GM18873 (cell line): Measurements from ENCODE around the gene SLC44A2.

Source experiments
- ATAC-seq: cut with Tn5 transposase; IDR thresholded peaks from one replicate; pipeline ENCODE4 v1.9.1; 2021; ENCODE audit warnings: mild to moderate bottlenecking, moderate library complexity, moderate number of reproducible peaks; ENCODE audit not compliant: unreplicated experiment, low FRiP score

The SLC44A2 gene

DNA sequence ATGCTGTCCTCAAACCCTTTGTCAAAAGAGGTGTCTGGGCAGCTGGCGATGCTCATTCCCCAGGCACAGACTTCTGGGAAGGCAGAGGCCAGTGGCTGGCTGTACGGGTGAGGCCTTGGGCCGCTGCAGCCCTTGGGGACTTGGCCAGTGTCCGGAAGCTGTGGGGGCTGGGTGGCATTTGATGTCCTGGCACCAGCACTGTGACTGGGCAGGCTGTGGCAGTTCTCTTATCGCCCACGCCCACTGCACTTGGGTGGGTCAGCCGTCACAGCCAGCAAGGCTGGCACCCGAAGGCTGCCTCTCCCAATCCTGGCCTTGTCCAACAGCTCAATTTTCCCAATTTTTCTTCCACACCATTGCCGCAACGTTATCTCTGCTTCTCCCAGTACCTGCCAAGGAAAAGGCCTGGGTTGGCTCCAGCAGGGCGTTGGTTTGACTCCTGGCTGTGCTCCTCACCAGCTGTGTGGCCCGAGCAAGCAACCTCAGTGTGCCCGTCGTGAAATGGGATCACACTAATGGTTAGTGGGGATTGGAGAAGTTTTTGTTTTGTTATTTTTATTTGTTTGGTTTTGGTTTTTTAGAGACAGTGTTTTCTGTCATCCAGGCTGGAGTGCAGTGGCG, 12.7 kb upstream of the SLC44A2 start:
- no peak for ATAC-seq

DNA sequence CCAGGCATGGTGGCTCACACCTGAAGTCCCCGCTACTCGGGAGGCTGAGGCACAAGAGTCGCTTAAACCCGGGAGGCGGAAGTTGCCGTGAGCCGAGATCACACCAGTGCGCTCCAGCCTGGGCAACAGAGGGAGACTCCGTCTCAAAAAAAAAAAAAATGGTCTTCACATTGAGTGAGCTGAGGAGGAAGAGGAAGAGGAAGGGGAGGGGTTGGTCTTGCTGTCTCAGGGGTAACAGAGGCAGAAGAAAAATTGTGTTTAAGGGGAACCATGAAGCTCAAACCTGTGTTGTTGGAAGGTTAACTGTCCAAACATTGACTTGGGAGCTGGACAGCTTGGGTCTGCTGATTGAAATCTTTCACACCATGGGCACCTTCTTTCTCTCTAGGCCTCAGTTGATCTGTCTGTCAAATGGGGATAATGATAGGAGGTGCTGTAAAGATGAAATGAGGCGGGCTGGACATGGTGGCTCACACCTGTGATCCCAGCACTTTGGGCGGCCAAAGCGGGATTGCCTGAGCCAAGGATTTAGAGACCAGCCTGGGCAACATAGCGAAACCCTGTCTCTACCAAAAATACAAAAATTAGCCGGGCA, 9.8 kb upstream of the SLC44A2 start:
- no peak for ATAC-seq

DNA sequence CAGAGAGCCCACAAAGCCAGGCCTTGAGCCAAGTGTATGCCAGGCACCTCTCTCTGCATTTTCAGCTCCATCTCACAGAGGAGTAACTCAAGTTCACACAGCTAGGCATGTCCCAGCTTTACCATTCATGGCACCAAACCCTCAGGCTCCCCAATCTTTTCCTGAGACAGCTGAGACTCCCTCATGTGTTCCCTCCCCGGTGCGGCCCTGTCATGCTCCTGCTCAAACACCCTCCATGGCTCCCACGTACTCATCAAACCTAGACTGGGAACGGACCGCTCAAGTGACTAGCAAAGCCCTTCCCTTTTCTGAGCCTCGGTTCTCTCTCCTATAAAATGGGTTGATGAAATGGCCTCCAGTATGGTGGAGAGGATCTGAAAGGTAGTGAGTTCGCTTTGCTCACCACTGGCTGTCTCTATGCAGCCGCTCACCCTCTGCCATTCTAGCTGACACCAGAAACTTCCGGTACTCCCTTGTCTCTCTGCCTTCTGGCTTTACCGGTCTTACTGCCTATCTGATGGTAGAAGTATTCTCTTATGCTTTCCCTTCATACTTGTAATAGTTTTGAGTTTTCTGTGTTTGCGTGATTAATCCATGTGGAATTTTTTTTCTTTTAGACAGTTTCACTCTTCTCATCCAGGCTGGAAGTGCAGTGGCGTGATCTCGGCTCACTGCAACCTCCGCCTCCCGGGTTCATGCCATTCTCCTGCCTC, 7.8 kb upstream of the SLC44A2 start:
- no peak for ATAC-seq

DNA sequence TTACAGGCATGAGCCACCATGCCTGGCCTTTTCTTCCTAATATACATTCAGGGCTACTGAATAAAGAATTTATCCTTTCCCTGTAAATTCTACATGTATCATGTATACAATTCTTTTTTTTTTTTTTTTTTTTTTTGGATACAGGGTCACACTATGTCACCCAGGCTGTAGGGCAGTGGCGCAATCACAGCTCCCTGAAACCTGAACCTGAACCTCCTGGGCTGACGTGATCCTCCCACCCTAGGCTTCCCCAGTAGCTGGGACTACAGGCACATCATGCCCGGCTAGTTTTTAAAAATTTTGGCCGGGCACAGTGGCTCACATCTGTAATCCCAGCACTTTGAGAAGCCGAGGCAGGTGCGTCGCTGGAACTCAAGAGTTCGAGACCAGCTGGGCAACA, 6.5 kb upstream of the SLC44A2 start:
- no peak for ATAC-seq

DNA sequence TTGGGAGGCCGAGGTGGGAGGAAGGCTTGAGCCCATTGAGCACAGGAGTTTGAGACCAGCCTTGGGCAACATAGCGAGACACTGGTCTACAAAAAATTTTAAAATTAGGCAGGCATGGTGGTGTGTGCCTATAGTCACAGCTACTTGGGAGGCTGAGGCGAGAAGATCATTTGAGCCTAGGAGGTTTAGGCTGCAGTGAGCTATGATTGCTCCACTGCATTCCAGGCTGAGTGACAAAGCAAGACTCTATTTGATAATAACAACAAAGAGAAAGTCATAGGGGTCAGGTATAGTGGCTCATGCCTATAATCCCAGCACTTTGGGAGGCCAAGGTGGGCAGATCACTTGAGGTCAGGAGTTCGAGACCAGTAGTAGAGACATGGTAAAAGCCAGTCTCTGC, 4.6 kb upstream of the SLC44A2 start:
- ATAC-seq, result no peak

DNA sequence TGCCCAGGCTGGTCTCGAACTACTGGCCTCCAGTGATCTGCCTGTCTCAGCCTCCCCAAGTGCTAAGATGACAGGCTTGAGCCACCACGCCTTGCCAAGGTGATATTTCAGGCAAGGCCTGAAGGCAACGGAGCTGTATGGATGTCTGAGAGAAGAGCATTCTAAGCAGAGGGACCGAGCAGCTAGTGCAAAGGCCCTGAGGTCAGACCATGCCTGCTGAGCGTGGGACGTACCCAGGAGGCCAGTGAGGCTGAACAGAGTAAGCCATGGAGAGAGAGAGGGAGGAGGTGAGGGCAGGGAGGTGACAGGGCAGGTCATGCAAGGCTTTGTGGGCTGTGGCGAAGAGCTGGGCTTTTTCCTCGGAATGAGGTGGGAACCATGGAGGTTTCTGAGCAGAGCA, 3.4 kb upstream of the SLC44A2 start:
- no peak for ATAC-seq

DNA sequence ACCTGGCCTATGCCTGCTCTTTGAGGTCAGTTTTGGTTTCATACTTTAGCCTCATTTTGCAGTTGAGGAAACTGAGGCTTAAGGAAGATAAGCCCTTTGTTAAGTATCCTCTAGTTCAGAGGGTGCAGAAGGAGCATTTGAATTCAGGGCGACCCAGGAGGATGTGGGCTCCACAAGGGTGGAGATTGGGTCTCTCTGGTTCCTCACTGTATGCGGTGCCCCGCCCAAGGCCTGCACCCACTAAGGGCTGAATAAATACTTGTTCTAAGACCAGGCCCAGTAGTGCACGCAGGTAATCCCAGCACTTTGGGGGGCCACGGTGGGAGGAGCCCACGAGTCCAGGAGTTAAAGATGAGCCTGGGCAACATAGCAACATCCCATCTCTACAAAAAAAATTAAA, 768 bp upstream of the SLC44A2 start:
- ATAC-seq, result no peak

DNA sequence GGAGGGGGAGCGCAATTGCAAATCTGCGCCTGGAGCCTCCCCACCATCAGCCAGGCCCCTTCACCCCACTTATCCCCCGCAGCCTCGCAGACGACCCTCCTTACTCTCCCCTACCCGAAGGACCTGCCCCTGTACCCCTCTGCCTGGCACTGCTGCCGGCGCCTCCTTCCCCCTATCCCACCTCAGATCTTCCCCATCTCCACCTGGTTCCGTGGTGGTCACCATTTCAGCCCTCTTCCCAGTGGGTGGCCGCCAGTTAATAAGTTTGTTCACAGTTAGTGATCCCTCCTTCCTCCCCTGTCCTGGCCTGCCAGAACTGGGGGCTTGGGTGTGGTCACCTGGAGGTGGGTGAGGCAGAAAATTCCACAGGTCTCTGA, 397 bp downstream of the SLC44A2 start:
- no peak for ATAC-seq

DNA sequence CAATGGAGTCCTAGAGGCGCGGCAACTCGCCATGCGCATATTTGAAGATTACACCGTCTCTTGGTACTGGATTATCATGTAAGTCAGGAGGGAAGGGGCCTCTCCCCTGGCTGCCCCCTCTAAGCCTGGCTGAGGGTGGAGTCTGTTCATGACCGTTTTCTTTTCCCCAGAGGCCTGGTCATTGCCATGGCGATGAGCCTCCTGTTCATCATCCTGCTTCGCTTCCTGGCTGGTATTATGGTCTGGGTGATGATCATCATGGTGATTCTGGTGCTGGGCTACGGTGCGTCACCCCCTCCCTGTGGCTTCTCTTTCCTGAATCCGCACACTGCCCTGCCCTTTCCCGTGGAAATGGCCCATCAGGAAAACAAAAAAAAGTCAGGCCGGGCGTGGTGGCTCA, 6.5 kb downstream of the SLC44A2 start:
- ATAC-seq, result no peak

DNA sequence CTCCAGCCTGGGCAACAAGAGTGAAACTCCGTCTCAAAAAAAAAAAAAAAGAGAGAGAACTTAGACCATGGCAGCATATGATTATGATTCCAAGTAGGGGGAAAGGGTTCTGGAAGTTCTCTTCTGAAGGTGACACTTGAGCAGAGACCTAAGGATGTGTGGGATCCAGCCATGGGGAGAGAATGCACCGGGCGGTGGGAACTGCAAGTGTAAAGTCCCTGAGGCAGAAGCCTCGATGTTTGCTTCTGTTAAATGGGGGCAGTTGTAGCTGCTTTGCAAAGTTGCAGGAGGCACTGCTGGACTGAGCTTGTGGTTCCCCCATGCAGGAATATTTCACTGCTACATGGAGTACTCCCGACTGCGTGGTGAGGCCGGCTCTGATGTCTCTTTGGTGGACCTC, 9.1 kb downstream of the SLC44A2 start:
- no peak for ATAC-seq

DNA sequence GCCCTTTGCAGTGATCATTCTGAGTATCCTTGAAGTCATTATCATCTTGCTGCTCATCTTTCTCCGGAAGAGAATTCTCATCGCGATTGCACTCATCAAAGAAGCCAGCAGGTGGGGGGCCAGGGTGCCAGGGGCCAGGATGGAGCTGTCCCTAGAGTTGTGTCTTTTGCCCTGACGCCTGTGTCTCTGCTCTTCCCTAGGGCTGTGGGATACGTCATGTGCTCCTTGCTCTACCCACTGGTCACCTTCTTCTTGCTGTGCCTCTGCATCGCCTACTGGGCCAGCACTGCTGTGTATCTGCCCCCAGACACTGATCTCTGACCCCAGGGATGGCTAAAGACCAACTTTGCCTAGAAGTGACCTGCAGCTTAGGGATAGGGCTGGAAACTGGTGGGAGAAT, 9.6 kb downstream of the SLC44A2 start:
- no peak for ATAC-seq

DNA sequence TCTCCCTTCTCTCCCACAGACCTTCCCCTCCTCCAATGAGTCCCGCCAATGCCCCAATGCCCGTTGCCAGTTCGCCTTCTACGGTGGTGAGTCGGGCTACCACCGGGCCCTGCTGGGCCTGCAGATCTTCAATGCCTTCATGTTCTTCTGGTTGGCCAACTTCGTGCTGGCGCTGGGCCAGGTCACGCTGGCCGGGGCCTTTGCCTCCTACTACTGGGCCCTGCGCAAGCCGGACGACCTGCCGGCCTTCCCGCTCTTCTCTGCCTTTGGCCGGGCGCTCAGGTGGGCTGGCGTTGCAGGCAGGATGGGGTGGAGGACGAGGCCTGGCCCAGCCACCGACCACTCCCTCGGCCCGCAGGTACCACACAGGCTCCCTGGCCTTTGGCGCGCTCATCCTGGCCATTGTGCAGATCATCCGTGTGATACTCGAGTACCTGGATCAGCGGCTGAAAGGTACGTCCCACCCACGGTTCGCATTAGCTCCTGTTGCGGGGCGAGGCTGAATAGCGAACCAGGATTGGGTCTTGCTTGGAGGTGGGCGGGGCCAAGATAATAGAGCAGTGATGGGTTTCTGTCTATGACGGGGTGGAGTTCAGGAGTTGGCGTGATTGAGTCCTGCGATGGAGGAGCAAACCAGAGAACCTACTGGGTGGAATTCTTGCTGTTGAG, 11.1 kb downstream of the SLC44A2 start:
- no peak for ATAC-seq

DNA sequence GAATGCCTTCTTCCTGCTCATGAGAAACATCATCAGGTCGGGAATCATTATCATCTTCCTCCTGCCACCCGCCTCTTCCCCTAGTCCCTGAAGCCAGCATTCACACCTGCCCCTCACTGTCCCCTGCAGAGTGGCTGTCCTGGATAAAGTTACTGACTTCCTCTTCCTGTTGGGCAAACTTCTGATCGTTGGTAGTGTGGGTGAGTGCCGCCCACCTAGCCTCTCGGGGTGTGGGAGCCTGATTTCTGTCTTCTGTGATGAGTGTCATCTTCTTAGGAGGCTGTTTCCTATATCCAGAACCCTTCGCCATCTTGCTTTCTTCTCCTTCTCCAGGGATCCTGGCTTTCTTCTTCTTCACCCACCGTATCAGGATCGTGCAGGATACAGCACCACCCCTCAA, 12.5 kb downstream of the SLC44A2 start:
- ATAC-seq, result no peak

DNA sequence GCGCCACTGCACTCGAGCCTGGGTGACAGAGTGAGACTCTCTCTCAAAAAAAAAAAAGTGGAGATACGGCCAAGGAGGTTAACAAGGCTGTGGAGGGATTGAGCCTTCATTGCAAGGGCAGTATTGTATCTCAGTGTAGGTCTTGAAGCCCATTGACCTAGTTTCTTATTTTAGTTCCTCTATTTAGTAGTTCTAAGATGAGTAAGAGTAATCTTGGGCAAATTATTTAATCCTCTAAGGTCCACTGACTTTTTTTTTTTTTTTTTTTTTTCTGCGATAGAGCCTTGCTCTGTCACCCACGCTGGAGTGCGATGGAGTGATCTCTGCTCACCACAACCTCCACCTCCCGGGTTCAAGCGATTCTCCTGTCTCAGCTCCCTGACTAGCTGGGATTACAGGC, 14.5 kb downstream of the SLC44A2 start:
- ATAC-seq, result no peak

DNA sequence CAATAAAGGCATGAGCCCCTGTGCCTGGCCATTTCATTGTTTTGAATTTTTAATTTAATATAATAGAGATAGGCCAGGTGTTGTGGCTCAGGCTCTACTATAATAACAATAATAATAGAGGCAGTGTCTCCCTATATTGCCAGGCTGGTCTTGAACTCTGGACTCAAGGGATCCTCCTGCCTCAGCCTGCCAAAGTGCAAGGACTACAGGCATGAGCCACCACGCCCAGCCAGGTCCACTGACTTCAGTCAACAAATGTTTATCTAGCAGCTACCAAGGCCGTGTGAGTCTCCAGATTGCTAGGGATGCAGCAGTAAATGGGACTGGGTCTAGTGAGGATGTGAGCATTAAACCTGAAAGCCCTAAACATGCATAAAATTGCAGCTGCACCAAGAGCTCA, 15.0 kb downstream of the SLC44A2 start:
- ATAC-seq, result no peak

DNA sequence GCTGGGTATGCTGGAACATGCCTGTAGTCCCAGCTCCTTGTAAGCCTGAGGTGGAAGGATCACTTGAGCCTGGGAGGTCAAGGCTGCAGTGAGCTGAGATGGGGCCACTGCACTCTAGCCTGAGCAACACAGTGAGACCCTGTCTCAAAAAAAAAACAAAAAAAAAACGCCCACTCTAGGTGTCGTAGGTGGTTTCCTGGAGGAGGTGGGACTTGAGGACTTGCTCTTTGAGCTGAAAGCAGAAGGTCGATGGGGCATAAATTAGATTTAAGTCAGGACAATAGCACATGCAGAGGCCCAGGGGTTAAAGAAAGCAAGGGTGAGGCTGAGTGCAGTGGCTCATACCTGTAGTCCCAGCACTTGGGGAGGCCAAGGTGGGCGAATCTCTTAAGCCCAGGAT, 15.9 kb downstream of the SLC44A2 start:
- ATAC-seq, result no peak

DNA sequence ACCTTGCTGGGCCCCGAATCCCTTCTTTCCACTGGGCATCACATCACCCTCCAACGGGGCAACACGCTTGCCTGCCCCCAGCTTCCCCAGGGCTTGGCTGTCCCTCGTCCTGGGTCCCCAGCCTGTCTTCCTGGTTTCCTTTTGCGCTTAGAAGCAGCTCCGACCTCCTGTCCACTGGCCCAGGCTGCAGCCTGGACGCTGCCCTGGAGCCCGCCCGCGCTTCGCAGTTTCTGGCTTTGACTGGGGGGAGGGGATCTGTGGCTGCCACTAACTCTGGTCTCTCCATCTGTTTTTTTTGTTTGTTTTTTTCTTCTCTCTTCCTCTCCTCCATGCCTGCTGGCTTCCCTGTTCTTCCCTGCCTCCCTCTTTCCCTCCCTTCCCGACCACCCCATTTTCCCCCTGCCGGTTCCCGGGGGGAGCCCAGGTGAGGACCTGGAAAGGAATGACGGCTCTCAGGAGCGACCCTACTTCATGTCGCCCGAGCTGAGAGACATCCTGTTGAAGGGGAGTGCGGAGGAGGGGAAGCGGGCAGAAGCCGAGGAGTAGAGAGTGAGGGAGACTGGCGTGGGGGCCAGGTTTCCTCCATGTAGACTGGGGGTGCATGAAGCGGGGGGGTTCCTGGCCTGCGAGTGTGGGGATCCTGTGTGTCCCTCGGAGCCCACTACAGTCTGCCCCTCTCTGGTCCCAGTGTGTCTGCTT, 17.3 kb downstream of the SLC44A2 start:
- no peak for ATAC-seq

DNA sequence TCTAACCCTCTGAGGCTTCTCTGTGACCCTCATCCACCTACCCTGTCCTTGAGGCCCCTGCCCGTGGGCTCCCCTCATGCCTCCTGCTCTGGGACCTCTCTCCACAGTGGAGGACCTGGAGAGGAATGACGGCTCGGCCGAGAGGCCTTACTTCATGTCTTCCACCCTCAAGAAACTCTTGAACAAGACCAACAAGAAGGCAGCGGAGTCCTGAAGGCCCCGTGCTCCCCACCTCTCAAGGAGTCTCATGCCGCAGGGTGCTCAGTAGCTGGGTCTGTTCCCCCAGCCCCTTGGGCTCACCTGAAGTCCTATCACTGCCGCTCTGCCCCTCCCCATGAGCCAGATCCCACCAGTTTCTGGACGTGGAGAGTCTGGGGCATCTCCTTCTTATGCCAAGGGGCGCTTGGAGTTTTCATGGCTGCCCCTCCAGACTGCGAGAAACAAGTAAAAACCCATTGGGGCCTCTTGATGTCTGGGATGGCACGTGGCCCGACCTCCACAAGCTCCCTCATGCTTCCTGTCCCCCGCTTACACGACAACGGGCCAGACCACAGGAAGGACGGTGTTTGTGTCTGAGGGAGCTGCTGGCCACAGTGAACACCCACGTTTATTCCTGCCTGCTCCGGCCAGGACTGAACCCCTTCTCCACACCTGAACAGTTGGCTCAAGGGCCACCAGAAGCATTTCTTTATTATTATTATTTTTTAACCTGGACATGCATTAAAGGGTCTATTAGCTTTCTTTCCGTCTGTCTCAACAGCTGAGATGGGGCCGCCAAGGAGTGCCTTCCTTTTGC, 18.0 kb downstream of the SLC44A2 start:
- ATAC-seq, result no peak

DNA sequence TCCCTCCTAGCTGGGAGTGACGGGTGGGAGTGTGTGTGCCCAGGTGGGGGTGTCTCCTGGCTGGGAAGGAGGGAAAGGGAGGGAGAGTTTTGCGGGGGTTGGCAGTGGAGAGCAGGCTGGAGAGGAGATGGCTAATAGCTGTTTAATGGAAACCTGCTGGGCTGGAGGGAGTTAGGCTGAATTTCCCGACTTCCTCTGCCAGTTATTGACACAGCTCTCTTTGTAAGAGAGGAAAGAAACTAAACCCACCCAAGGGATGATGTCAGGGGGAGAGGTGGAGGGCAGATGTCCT, 18.6 kb downstream of the SLC44A2 start:
- ATAC-seq, result no peak

DNA sequence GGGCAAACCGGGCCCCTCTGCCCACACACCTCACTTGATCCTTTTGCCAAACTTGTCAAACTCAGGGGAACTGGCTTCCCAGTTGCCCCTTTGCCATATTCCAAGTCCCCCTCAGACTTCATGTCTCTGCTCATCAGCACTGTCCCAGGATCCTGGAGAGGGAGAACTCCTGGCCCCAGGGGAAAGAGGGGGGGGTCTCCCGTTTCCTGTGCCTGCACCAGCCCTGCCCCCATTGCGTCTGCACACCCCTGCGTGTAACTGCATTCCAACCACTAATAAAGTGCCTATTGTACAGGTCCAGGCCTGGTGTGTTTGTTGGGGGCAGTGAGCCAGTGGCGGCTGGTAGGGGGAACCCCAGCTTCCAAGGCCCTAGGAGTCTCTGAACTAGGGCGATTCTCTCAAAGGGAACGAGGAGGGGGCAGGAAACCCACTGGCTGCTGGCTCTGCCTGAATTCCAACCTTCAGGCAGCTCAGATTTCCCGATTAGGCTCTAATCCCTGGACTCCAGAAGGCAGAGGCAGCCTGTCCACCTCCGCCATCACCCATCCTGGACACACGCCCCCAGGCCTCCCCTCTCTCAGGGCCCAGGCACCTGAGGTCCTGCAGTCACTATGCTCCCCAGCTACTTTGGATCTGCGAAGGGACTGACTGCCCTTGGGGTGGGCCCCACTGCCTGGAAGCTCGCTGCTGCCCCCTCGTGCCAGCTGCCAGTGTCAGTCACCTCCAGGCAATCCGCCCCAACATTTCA, 19.1 kb downstream of the SLC44A2 start:
- no peak for ATAC-seq
